Right ventricle myocardium superior (tissue), 1 donor: ENCODE measurements around the gene ZNF358. TPM values are rescaled to one million over a fixed set of nuclear protein-coding genes. Genes with fewer than 3 reads are reported as not detected.

Experiments
- ATAC-seq: fragments of 200-7000 bp; cut with Tn5 transposase; one replicate; pipeline ENCODE4 v1.9.1; 2020; ENCODE audit warnings: mild to moderate bottlenecking; ENCODE audit not compliant: poor library complexity
- DNase-seq: peaks from one replicate; pipeline ENCODE4 v3.0.0-alpha.2; 2020
- intact Hi-C: fragments of 100-400 bp; cut with DNase I; formaldehyde crosslinking; loops from one replicate; pipeline ENCODE4 v1.11.2; 2022
- long read RNA-seq: library from polyadenylated mRNA; unstranded; transcript quantifications from one replicate; pipeline ENCODE4 v2.0.0, GENCODE V29; 2021
- total RNA-seq: library from RNA; stranded (reverse); fragmentation: NEBNext Ultra II Directional; extraction: Animal tissue kit (Norgen Biotek cat#: 25700); gene quantifications from one replicate; pipeline ENCODE4 v1.2.1, GENCODE V29; 2021
- donor health status: DM: no; HTN: yes; CAD: no; lungs with severe emphysema.

ZNF358 gene
- 92.1 TPM for total RNA-seq
- long read RNA-seq, transcript ZNF358-202 (2 exons, 1,954 nt), result major isoform, 144 of 233 reads
- long read RNA-seq, partial matches to known transcripts, result 88 of 233 reads
- long read RNA-seq, other reads (novel, unspliced or antisense), result 1 of 233 reads

DNA sequence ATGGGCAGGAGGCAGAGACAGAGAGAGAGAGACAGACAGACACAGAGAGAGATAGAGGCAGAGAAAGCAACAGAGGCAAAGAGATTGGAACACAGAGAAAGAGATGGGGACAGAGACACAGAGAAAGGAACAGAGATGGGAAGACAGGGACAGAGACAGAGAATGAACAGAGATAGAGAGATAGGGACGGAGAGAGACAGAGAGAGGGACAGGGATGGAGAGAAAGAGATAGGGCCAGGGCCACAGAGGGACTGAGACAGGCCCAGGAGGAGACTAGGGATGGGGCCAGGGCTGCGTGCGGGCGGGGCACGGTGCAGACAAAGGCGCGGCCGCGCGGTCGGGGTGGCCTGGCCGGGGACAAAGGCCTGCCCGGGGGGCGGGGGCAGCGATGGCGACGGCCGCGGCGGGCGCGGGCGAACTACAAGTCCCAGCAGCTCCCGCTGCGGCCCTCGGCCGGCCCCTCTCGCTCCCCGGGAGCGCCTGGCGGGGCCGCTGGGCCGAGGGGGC, at the start of gene ZNF358:
TSS of gene ZNF358 (plus strand) at position 459 of the 507 bp plus-strand sequence. CDS start 3,140 bp downstream, outside the sequence.
- DNase-seq (peak; percentile 89), ATAC-seq (peak; percentile 90)
- intact Hi-C loops, result loop anchor here (10.0 kb wide), 1 partner anchor 121 kb away; no protein-coding TSS in a partner anchor

DNA sequence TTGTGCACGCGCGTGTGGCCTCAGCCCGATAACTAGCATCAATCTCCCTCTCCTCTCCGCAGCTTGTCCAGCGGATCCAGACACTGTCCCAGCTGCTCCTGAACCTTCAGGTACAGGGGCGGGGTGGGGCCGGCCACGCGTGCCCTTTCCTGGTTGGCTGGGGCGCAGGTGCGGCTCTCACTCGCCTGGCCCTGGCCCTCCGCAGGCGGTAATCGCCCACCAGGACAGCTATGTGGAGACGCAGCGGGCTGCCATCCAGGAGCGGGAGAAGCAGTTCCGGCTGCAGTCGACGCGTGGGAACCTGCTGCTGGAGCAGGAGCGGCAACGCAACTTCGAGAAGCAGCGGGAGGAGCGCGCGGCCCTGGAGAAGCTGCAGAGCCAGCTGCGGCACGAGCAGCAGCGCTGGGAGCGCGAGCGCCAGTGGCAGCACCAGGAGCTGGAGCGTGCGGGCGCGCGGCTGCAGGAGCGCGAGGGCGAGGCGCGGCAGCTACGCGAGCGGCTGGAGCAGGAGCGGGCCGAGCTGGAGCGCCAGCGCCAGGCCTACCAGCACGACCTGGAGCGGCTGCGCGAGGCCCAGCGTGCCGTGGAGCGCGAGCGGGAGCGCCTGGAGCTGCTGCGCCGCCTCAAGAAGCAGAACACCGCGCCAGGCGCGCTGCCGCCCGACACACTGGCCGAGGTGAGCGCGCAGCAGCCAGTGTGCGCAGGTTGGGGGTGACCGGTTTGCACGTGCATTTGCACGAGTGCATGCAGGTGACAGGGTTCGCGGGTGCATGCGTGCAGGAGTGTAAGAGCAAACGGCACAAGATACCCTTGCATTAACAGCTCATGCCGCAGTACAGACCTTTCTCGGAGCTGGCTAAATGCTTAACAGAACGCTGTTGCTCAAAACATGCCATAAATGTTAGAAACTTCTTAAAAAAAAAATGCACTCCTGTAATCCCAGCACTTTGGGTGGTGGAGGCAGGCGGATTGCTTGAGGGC, 48.6 kb upstream of the ZNF358 start:
- intact Hi-C loops, result no loop called here
- no peak for DNase-seq
- ATAC-seq, result no peak

DNA sequence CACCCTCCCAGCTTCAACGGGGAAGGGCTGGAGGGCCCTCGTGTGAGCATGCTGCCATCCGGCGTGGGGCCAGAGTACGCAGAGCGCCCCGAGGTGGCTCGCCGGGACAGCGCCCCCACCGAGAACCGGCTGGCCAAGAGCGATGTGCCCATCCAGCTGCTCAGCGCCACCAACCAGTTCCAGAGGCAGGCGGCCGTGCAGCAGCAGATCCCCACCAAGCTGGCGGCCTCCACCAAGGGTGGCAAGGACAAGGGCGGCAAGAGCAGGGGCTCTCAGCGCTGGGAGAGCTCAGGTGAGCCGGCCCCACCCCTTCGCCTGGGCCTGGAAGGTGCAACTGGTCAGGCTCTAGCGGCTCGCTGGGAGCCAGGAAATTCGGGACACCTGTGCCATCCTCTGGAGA, 47.1 kb upstream of the ZNF358 start:
- ATAC-seq (no peak), DNase-seq (no peak)
- intact Hi-C loops, result no loop called here

DNA sequence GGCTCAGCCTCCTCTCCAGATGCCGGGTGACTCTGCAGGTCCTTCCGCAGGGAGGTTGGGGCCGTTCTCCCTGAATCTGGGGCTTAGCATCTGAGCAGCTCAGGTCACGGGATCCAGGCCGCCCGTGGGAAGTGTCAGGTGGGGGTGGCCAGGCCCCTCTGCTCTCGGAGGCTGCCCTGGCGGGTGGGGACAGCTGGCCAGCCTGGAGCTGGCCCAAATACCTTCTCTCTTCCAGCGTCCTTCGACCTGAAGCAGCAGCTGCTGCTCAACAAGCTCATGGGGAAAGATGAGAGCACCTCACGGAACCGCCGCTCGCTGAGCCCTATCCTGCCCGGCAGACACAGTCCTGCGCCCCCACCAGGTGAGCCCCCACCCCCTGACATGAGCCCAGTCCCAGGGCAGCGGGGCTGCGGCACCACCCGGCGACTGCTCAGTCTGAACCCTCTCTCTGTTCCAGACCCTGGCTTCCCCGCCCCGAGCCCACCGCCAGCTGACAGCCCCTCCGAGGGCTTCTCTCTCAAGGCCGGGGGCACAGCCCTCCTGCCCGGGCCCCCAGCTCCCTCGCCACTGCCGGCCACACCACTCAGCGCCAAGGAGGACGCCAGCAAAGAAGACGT, 46.1 kb upstream of the ZNF358 start:
- intact Hi-C loops, result no loop called here
- ATAC-seq, result no peak
- no peak for DNase-seq

DNA sequence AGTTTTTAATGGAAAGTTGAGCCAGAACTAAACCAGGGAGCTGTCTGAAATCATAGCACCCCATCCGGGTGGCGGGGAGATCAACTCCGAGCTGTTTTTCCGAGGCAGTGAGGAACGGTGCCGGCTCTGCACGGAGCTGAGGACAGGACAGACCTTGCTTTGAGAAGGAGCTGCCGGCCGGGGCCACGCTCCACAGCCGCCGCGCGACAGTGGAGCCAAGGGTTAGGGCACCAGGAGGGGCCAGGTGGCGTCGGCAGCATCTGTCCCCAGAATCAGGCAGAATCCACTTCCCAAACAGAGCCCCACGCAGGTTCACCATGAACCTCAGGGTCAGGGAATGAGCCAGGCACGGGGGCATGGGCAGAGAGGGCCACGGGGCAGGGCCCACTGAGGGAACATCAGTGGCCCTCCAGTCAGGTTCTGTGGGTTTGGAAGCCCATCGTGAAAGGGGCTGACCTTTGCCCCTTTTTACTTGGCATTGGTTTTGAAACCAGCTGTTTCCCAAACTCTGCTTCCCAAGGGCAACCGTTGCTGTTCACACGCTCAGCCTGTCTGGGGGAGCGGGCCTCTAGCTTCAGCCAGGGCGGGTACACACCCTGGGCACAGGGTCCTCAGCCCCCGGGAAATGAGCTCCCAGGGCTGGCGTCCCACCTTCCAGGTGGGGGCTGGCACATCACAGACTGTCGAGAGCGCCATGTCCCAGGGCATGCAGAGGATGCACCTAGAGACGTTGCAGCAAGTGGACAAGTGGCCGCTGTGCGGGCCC, 45.2 kb upstream of the ZNF358 start:
- no peak for DNase-seq
- ATAC-seq, result no peak
- intact Hi-C loops, result no loop called here

DNA sequence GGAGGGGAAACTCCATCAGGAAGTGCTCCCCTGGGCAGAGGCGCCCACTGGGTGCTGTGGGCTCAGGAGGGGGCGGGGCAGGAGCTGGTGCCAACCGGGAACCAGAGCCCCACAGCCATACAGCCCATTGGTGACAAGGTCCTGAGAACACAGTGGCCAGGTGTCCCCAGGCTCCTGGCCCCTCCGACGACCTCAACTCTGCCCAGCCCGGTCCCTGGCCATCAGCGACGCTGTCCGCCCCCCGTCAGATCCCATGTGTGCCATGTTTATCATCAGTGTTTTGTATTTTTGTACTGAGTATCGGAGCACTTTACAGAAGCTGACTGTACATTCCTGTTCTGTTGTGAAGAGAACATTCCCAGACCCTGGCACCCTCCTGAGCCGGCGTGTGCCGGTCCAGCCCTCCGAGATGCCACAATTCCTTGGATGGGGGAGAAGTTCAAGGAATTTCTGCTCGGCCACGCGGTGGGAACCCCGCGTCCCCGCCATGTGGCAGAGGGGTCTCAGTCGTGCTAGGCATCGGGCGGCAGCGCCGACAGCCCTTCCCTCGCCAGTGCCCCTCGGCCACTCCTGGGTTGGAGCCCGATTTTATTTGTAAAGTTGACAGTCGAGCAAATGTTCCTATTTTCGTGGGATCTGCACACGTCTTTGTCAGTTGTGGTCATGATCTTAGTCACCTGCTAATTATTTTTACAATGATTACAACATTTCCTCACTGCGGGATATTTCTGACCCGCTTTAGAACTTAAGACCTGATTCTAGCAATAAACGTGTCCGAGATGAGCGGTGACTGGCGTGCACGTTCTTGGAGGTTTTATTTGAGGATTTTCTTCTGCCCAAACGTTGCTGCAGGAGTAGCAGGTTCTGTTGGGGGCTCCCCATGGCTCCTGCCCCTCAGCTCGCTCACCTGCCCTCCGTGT, 43.9 kb upstream of the ZNF358 start:
- intact Hi-C loops, result no loop called here
- no peak for DNase-seq
- ATAC-seq, result no peak

DNA sequence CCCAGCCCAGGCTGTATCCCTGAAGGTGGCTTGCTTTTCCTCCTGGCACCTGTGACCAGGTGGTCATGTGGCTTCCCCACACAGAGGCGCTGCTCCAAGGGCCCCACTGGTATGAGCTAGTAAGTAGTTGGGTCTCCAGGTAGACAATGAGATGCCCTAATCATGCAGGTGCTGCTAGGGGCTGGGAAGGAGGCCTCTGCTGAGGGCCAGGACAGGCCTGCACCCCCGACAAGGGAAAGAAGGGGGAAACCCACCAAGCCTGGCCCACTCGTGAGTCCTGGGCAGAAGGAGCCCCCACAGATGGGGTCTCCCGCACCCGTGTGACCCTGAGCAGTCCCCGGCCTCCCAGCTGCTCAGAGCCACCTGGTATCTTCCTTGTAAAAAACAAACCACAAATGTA, 40.2 kb upstream of the ZNF358 start:
- ATAC-seq, result no peak
- intact Hi-C loops, result no loop called here
- no peak for DNase-seq

DNA sequence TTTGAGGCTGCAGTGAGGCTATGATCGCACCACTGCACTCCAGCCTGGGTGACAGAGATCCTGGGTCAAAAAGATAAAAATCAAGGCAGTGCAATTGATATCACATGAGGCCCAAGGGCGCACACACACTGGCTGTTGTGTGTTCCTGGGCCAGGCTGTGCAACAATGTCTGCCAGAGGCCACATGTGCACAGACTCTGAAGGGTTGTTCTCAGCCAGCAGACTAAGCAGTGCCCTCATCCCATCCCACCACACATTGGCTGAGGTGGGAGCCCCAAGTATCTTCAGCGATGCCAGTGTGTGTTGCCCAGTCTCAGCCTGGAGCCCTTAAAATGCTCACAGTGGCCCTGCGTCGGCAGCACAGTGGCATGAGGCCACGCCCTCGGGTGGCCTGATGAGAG, 39.7 kb upstream of the ZNF358 start:
- DNase-seq, result no peak
- no peak for ATAC-seq
- intact Hi-C loops, result no loop called here

DNA sequence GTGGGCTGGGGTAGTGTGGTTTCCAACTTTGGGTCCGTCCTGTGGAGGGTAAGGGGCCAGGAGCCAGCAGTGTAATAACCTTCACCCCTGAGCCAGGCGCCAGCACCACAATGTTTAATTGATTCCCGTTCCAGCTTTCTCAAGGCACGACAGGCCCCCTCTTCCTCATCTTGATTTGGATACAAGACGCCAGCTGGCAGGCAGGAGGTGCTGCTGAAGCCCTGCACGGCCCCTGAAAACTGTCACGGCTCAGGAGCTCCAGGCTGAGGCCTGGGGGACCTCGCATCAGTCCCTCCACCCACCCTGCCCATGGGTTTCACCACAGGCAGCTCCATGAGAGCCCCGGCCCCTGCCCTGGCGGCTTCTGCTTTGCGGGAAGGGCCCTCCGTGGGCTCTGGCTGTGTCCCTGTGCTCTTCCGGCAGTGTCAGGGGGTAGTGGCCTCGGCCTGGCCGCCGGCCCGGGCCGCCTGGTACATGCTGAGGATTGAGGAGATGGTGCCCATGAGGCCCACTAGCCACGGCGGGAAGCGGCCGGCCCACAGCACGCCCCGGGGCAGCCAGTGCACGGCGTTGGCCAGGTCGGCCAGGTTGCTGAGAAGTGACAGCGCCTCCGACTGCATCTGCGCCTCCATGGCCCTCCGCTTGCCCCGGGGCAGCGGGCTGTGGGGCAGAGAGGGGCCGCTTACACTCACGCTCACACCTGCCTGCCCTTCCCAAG, 39.0 kb upstream of the ZNF358 start:
- ATAC-seq, result no peak
- intact Hi-C loops, result no loop called here
- DNase-seq, result no peak

DNA sequence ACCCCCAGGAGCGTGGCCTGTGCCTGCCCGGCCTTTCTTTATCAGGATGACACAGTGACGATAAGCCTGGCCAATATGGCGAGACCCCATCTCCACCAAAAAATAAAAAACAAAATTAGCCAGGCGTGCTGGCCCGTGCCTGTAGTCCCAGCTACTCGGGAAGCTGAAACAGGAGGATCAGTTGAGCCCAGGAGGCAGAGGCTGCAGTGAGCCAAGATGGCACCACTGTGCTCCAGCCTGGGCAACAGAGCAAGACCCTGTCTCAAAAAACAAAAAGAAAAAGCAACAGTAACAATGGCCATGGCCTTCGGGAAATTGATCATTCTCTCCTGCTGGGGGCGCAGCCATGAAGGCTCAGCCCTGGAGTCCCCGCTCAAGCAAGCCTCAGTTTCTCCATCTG, 38.1 kb upstream of the ZNF358 start:
- intact Hi-C loops, result no loop called here
- no peak for ATAC-seq
- no peak for DNase-seq

DNA sequence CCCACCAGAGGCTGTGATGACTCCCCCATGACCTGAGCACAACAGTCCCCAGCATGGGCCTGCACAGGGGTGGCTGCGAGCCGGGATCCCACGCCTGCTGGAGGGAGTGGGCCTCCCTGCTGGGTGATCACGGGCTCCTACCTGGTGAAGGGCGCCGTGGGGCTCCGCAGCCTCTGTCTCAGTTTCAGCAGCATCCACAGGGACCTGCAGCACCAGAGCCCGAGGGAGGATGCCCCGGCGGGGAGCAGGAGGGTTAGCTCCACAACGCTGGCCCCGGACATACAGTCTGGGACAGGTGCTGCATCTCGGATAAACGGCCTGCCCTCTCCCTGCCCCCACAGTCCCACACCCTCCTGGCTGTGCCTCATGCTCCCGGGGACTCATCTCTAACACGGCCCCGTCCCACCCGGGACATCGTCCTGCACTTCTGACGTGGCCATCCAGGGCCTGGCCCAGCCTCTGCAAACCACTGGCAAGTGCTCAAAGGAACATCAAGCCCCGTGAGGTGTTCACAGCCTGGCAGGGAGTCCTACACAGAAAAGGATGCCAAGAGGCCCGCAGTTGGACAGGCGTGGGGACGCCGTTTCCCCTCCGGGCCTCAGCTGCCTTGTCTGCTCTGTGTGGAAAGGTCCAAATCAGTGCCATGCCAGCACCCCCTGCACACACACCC, 37.6 kb upstream of the ZNF358 start:
- no peak for DNase-seq
- intact Hi-C loops, result no loop called here
- no peak for ATAC-seq

DNA sequence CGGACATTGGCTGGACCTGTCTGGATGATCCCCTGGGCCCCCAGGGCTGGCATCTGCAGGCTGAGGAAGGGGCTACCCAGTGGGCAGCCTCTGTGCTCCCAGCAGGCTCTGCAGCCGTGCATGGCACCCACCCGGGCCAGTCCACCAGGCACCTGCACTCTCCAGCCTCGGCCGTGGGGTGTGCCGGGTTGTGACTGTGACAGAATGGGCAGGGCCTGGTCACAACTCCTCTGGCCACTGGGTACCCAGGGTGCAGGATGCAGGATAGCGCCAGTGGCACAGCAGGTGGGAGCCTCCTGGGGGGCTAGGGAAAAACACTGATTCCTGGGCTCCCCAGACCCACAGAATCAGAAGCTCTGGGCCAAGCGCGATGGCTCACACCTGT, 37.1 kb upstream of the ZNF358 start:
- DNase-seq, result no peak
- no peak for ATAC-seq
- intact Hi-C loops, result no loop called here

DNA sequence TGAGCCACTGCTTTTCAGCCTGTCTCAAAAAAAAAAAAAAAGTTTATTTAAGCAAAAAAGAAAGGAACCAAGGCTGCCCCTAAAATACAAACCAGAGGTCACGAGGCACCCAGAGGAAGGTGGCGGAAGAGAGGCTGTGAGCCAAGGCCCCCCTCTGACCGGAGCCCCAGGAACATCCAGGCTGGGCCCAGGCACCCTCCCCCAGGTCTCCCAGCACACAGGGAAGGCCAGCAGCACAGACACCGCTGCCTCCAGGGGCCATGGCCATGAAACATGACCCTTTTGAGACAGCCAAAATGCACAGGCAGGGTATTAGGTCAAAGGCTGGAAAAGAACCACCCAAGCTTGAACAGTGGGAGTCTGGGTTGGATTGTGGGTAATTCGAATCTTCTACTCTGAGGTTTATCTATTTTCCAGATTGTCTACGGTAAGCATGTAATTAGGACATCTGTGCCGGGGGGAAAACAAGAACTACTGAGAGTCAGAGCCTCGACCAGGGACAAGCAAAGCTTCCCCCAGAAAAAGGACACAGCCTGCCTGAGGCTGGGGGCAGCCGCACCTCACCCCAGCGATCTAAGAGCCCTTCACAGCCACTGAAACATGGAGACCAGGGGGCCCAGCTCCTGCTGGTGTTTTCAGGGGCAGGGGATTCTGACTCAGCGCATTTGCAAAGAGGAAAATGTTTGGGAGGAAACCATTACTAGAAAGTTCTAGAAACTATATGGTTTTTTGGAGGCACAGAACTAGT, 35.5 kb upstream of the ZNF358 start:
- ATAC-seq (peak; percentile 7), DNase-seq (no peak)
- intact Hi-C loops, result no loop called here

DNA sequence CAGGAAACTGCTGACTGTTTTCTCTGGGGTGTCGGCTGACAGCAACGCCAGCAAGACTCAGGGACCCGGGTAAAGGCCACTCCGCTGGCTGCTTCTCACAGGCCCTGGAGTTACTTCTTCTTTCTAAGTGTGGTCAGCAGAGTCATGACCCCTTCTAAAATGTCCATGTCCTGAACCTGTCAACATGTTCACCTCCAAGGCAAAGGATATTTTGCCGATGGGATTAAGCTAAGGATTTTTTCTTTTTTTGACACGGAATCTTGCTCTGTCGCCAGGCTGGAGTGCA, 35.0 kb upstream of the ZNF358 start:
- peak; percentile 41 for ATAC-seq
- intact Hi-C loops, result no loop called here
- no peak for DNase-seq

DNA sequence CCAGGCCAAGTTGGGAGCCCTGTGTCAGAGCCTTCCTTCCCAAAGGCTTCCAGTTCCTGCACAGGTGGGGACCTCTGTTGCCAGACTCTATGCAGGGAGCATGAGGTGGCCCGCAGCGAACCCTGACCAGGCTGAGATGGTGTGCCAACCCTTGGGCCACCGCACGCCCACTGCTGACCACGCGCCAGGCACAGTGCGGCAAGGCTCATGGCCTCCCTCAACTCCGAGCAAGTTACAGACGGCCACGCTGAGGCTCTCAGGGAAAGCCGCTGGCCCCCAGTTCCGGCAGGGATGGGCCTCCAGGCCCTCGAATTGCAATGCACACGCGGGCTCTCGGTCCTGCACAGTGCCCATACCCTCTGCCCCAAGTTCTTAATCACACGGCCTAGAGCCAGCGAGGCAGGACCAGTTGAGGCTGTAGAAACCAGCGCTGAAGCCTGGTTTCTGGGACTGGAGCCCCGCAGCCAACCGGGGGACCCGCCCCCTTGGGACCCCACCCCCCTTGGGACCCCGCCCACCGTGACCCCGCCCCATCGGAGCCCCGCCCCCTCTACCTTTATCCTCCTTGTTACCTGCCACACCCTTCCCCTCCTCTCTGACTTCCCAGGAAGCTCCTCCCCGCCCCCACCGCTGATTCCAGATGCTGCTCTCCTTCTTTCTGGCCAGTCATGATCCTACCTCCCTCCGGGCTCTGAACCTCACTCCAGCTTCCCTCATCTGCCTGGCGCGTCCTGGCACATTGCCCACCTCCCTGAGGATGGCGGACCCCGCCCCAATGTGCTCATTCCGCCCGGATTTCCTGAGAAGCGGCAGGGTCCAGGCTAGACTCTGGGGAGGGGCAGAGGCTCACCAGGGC, 33.1 kb upstream of the ZNF358 start:
- intact Hi-C loops, result no loop called here
- peak; percentile 20 for ATAC-seq
- DNase-seq, result peak; percentile 76
